Spleen (tissue), 11 donors: Measurements from ENCODE around the gene PERCC1. TPM values are rescaled to one million over a fixed set of nuclear protein-coding genes. Genes with fewer than 3 reads are reported as not detected.

Experiments
- DNase-seq: peaks from one replicate; pipeline ENCODE4 v3.0.0-alpha.2; 2020
- H3K27ac ChIP-seq, 8 donors: fragments of 200-600 bp; sonication (generic) in 7 of 8; 1 replicate in 4 of 8; 2 replicates in 4 of 8; pipeline versions ENCODE4 v1.5.0 to v1.8.0; 2016 to 2021; ENCODE audit warnings: inconsistent platforms in 4 of 8, mild to moderate bottlenecking in 4 of 8, moderate library complexity in 1 of 8
- H3K27me3 ChIP-seq, 7 donors: fragments of 200-600 bp; sonication (generic) in 6 of 7; replicated peaks in 1 of 7; 1 replicate in 4 of 7; 2 replicates in 3 of 7; pipeline versions ENCODE4 v1.5.0 to v1.8.0; 2016 to 2021; ENCODE audit warnings: inconsistent platforms in 3 of 7, mild to moderate bottlenecking in 1 of 7
- H3K36me3 ChIP-seq, 6 donors: fragments of 200-600 bp; sonication (generic) in 5 of 6; 1 replicate in 4 of 6; 2 replicates in 2 of 6; pipeline versions ENCODE4 v1.5.0 to v1.8.0; 2016 to 2021; ENCODE audit warnings: inconsistent platforms in 2 of 6
- H3K4me1 ChIP-seq, 6 donors: fragments of 200-600 bp; sonication (generic) in 5 of 6; 1 replicate in 3 of 6; 2 replicates in 3 of 6; pipeline versions ENCODE4 v1.5.0 to v1.8.0; 2016 to 2021; ENCODE audit warnings: inconsistent platforms in 3 of 6
- H3K4me3 ChIP-seq, 8 donors: fragments of 200-600 bp; sonication (generic) in 7 of 8; 1 replicate in 4 of 8; 2 replicates in 4 of 8; pipeline versions ENCODE4 v1.5.0 to v1.8.0; 2016 to 2021; ENCODE audit warnings: inconsistent platforms in 4 of 8, mild to moderate bottlenecking in 4 of 8, moderate library complexity in 2 of 8
- H3K9me3 ChIP-seq, 8 donors: fragments of 200-600 bp; sonication (generic) in 7 of 8; 1 replicate in 4 of 8; 2 replicates in 4 of 8; pipeline versions ENCODE4 v1.5.0 to v1.8.0; 2016 to 2021; ENCODE audit warnings: inconsistent platforms in 4 of 8
- POLR2A ChIP-seq, 3 donors: fragments of 450-650 bp; IDR thresholded peaks; one replicate each; pipeline ENCODE4 v1.5.1; 2017; ENCODE audit warnings: antibody characterized with exemption in 3 of 3, mild to moderate bottlenecking in 1 of 3
- POLR2AphosphoS5 ChIP-seq, 3 donors: sonication (generic); formaldehyde crosslinking; IDR thresholded peaks; one replicate each; pipeline ENCODE4 v1.5.1; 2017; ENCODE audit warnings: antibody characterized with exemption in 3 of 3
- WGBS, 5 donors: extraction: QIAGEN DNeasy Blood & Tissue Kit in 3 of 5; methylation state at CpG; one replicate each; pipeline versions ENCODE4 v1.1.5 to v1.1.7; 2013 to 2018; 5-methylcytosine and 5-hydroxymethylcytosine counted together
- intact Hi-C: fragments of 100-400 bp; cut with DNase I; formaldehyde crosslinking; loops from one replicate; pipeline ENCODE4 v1.15.0; 2023; ENCODE audit warnings: low total_unique reads
- polyA plus RNA-seq, 3 donors: library from polyadenylated mRNA; stranded (reverse); fragments of 200-250 nt; gene quantifications; one replicate each; pipeline ENCODE4 v1.2.1, GENCODE V29; 2013
- total RNA-seq, 7 donors: library from RNA; depleted of rRNA in 3 of 7; stranded (reverse); fragments of >200 nt in 3 of 7; fragmentation: NEBNext Ultra II Directional in 4 of 7; extraction: Animal tissue kit (Norgen Biotek cat#: 25700) in 4 of 7; gene quantifications; one replicate each; pipeline versions ENCODE4 v1.1.0 to v1.2.1, GENCODE V29; 2016 to 2021
- TF ChIP-seq, protein P1 (sequence below), 11 experiments: fragments of 200-600 bp in 7 of 11; fragments of 450-650 bp in 4 of 11; sonication (generic) in 4 of 11; IDR thresholded peaks in 8 of 11; conservative IDR thresholded peaks in 3 of 11; 1 replicate in 7 of 11; 2 replicates in 4 of 11; pipeline versions ENCODE4 v1.4.0 to v1.8.0; 2016 to 2021; ENCODE audit warnings: antibody characterized with exemption in 11 of 11, inconsistent platforms in 4 of 11, mild to moderate bottlenecking in 1 of 11
- donor health status: healthy with polysubstance abuse.
- donor health status: DM: no; HTN: no; CAD: no; lungs with moderate emphysema.
- donor health status: DM: no; HTN: no; CAD: no.
- donor health status: Bipolar disorder and iron deficiency.
- donor health status: healthy.
- donor health status: DM: no; HTN: no; CAD: no.
- donor health status: DM: yes; HTN: yes; CAD: no.

The PERCC1 gene
- total and polyA plus RNA-seq, 10 donors: 0.11 to 1.3 (median 0.73) TPM; not detected in 7

DNA sequence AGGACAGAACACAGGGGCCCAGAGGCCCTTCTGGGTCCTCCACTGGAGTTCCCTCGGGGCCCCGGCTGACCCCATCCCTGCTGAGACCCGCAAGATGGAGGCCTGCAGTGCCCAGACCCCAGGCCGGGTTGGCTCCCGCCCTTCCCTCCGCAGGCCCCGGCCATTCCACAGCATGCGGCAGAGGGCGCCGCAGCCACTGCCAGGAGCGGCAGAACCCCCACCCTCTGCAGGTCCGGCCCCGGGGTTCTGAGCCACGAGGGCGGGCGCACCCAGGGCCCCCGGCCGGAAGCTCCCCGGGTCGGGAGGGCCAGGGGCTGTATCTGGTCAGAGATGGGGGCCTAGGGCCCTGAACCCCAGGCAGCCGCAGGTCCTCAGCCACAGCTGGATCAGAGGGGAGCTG, 2.4 kb upstream of the PERCC1 start:
- TF ChIP-seq POLR2AphosphoS5 (IDR thresholded peaks at IDR 0.05) (peak in 2 of 3 donors; percentile 36 to 63), POLR2A (IDR thresholded peaks at IDR 0.05) (no peak)
- TF ChIP-seq, protein P1, sequence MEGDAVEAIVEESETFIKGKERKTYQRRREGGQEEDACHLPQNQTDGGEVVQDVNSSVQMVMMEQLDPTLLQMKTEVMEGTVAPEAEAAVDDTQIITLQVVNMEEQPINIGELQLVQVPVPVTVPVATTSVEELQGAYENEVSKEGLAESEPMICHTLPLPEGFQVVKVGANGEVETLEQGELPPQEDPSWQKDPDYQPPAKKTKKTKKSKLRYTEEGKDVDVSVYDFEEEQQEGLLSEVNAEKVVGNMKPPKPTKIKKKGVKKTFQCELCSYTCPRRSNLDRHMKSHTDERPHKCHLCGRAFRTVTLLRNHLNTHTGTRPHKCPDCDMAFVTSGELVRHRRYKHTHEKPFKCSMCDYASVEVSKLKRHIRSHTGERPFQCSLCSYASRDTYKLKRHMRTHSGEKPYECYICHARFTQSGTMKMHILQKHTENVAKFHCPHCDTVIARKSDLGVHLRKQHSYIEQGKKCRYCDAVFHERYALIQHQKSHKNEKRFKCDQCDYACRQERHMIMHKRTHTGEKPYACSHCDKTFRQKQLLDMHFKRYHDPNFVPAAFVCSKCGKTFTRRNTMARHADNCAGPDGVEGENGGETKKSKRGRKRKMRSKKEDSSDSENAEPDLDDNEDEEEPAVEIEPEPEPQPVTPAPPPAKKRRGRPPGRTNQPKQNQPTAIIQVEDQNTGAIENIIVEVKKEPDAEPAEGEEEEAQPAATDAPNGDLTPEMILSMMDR (IDR thresholded peaks at IDR 0.05 in 8 of 11, conservative IDR thresholded peaks at IDR 0.05 in 3 of 11): peak; percentile 15 to 77 (median 53)
- intact Hi-C loops: loop anchor here (10.0 kb wide), 1 partner anchor 186 kb away; the partner anchor contains the start of genes CRAMP1 and IFT140
- no peak overlapping the region for H3K27ac ChIP-seq
- peaks cover 0 to 53% (median 12%) of the 10 kb centered on the region in 6 donors for H3K4me1 ChIP-seq
- WGBS, 5 donors: 12 to 36% (median 16%) methylated on average over 12 to 21 of the region's 21 CpGs
- peak; percentile 91 for DNase-seq
- H3K27me3 ChIP-seq: peaks cover 0 to 53% (median 0%) of the 10 kb centered on the region in 7 donors
- peak overlapping the region in 2 of 8 donors; percentile 3 to 29 for H3K4me3 ChIP-seq
- H3K9me3 ChIP-seq: no peaks in the 10 kb centered on the region
- no peaks in the 10 kb centered on the region for H3K36me3 ChIP-seq

DNA sequence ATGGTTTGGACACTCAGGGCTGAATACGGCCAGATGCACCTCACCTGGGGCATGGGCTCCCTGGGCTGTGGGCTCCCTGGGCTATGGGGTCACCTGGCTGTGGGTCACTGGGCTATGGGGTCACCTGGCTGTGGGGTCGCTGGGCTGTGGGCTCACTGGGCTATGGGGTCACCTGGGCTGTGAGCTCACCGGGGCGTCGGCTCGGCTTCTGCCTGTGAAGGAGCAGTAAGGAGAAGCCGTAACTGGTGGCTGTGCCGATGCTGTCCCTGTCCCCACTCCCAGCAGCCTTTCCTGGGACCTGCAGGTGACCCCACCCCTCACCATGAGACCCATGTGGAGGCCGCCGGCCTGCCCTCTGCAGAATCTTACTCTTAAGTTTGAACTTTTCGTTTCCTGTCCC, 1.9 kb upstream of the PERCC1 start:
- TF ChIP-seq POLR2A (IDR thresholded peaks at IDR 0.05): no peak
- TF ChIP-seq, protein P1 (IDR thresholded peaks at IDR 0.05 in 8 of 11, conservative IDR thresholded peaks at IDR 0.05 in 3 of 11): no peak
- no peak for TF ChIP-seq POLR2AphosphoS5 (IDR thresholded peaks at IDR 0.05)
- no peaks in the 10 kb centered on the region for H3K36me3 ChIP-seq
- 65 to 95% (median 85%) methylated on average over 8 to 11 of the region's 11 CpGs for WGBS, 5 donors
- H3K4me3 ChIP-seq: peak overlapping the region in 1 of 8 donors; percentile 29
- no peak overlapping the region for H3K27ac ChIP-seq
- no peak for DNase-seq
- peaks cover 0 to 57% (median 12%) of the 10 kb centered on the region in 6 donors for H3K4me1 ChIP-seq
- no peaks in the 10 kb centered on the region for H3K9me3 ChIP-seq
- peaks cover 0 to 56% (median 0%) of the 10 kb centered on the region in 7 donors for H3K27me3 ChIP-seq
- intact Hi-C loops: loop anchor here (10.0 kb wide), 1 partner anchor 186 kb away; the partner anchor contains the start of genes CRAMP1 and IFT140

DNA sequence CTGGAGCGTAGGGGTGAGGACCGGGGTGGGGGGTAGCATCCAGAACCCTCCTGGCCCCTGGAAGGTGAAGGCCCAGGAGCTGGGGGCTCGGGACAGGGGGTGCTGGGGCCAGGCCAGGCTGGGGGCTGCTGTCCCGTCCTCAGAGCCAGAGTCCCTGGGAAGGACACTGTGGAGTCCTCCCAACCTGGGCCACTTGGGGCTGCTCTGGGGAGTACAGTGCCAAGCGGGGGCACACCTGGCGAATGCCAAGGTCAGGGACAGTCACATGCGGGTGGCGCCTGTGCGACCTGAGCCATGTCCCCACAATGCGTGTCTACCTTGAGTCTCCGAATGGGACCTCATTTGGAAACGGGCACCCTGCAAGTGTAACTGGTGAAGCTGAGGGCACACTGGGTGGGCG, 1.2 kb upstream of the PERCC1 start:
- 89 to 94% (median 93%) methylated on average over 10 to 13 of the region's 13 CpGs for WGBS, 5 donors
- Histone ChIP-seq H3K27me3 (peaks cover 0 to 56% (median 0%) of the 10 kb centered on the region in 7 donors), H3K4me1 (peaks cover 0 to 57% (median 12%) of the 10 kb centered on the region in 6 donors), H3K9me3 (no peaks in the 10 kb centered on the region), H3K4me3 (no peak overlapping the region), H3K27ac (no peak overlapping the region), H3K36me3 (peaks cover 0 to 5% (median 0%) of the 10 kb centered on the region in 6 donors)
- TF ChIP-seq, protein P1 (IDR thresholded peaks at IDR 0.05 in 8 of 11, conservative IDR thresholded peaks at IDR 0.05 in 3 of 11): no peak
- TF ChIP-seq POLR2A (IDR thresholded peaks at IDR 0.05) (no peak), POLR2AphosphoS5 (IDR thresholded peaks at IDR 0.05) (no peak)
- no peak for DNase-seq
- intact Hi-C loops: loop anchor here (10.0 kb wide), 1 partner anchor 185 kb away; the partner anchor contains the start of genes CRAMP1 and IFT140

DNA sequence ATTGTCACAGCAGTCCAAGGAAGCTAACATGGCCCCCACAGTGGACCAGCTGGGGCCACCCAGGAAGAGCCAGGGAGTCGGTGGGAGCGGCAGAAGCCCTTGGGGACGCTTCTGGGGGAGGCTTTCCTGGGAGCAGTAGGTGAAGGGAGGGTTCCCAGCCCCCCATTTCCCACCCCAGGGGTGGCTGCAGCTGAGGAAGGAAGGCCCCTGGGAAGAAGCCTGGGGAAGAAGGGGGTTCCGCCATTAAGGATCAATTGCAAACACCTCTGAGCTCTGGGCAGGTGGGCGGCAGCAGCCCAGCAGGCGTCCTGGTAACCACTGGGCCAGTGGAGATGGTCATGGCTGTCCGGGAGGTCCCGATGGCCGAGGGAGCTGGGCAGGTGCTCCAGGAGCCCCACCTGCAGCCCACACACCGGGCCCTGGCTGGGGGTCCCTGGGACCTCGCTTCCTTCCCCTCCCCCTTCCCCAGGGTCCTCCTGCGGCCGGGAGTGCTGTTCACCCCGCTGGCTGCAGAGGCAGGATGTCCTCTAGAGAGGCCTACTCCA, 592 bp upstream of the PERCC1 start:
- intact Hi-C loops: no loop called here
- no peak for DNase-seq
- Histone ChIP-seq H3K36me3 (peaks cover 0 to 12% (median 0%) of the 10 kb centered on the region in 6 donors), H3K4me3 (no peak overlapping the region), H3K4me1 (peaks cover 0 to 57% (median 10%) of the 10 kb centered on the region in 6 donors), H3K9me3 (no peaks in the 10 kb centered on the region), H3K27ac (no peak overlapping the region), H3K27me3 (peaks cover 0 to 56% (median 0%) of the 10 kb centered on the region in 7 donors)
- 56 to 77% (median 60%) methylated on average over 8 to 14 of the region's 14 CpGs for WGBS, 5 donors
- no peak for TF ChIP-seq POLR2A (IDR thresholded peaks at IDR 0.05)
- no peak for TF ChIP-seq POLR2AphosphoS5 (IDR thresholded peaks at IDR 0.05)
- TF ChIP-seq, protein P1 (IDR thresholded peaks at IDR 0.05 in 8 of 11, conservative IDR thresholded peaks at IDR 0.05 in 3 of 11): no peak
